Astrocyte of the hippocampus (primary cell): ENCODE results near the gene SND1.

Experiments used
- DNase-seq: peaks from one replicate; pipeline ENCODE4 v3.0.0; 2011; ENCODE audit warnings: low read depth, low spot score

The SND1 gene

GRCh38 chr7:128068785-128069184 lies 416.8 kb downstream of the SND1 start:
- DNase-seq: no peak

DNA sequence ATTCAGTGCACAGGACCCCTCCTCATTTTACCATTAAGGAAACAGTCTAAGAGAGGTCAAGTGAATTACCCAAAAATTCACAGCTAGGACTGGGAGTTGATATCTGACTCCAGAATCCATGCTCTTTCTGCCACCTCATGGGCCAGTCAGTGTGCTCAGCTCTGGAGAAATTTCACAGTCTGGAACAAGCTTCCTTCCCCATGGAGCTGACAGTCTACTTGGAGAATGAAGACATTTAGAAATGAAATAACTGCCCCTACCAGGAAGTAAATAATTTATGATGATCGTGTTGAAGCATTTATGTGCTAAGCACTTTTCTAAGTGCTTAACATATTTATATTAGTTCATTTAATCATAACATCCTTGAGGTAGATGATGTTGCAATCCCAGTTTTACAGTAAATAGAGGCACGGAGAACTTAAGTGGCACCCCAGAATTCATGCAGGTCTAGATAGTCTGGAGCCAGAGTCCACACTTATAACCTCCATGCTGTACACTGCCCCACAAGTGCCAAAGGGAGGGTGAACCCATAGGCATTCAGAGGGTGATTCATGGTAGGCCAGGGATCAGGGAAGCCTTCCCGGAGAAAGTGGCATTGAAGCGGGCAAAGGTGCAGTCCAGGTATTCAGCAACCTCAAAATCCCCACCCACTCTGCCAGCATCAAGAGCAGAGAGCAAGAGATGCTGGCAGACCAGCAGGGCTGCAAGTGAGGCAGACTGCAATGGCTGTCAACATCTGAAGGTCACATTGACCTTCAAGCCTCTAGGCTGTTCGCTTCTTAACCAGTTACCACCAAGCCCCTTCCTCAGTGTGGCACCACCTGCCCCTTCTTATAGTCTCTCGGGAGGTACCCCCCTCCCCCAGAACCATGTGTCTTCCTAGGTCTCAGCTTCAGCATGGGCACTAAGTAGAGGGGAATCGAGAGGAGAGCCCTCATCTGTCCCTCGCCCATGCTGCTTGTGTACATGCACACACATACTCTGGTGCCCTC lies 417.7 kb downstream of the SND1 start:
- no peak for DNase-seq

DNA sequence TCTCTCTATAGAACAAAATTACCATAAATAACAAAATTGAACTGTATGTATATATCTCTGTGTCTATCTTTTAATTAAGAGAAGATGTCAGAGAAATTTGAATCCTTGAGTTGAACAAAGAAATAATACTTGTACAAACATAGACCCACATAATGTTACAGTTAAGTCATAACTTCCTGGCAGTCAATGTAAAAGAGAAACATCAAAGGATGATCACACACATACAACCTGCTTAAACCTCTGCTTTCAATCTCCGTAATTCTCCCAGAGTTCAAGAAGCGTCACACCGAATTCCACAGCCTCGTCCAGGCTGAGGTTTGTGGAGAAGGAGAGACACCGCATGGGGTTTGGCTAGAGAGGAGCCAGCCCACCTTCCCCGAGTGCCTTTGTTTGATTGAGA lies 419.4 kb downstream of the SND1 start:
- DNase-seq: no peak

- DNase-seq: no peak
These were observed 419.8 kb downstream of the SND1 start for GRCh38 chr7:128071801-128072200.

GRCh38 chr7:128073671-128074310 lies 421.8 kb downstream of the SND1 start:
- DNase-seq: no peak

DNA sequence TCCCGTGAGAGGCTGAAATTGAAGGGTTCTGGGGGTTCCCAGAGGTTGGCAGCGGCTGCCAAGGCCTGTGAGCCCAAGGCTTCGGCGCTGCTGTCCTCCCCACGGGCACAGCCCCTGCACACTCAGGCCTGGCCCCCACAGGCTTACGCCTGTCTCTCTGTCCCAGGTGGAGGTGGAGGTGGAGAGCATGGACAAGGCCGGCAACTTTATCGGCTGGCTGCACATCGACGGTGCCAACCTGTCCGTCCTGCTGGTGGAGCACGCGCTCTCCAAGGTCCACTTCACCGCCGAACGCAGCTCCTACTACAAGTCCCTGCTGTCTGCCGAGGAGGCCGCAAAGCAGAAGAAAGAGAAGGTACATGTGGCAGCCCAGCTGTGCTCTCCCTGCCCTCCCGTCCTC lies 422.3 kb downstream of the SND1 start:
- DNase-seq: no peak

DNA sequence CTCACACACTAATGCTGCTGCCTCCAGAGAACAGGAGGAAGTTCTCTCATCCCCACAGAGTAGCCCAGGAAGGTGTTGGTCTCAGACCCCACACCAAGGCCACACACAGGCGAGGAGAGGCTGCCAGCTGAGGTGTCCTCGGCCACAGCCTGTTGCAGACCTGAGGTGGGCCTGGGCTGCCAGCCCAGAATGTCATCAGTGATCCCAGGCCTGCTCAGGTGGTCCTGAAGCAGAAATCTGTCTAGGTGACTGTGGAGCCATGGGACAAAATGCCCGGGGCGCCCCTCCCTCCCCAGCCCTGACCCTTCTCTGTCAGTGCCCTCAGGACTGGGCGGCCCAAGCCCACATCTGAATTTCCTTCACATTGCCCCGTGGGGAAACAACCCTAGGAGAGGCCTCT lies 422.7 kb downstream of the SND1 start:
- DNase-seq: no peak

- DNase-seq: no peak
These were observed 423.5 kb downstream of the SND1 start for GRCh38 chr7:128075242-128076095.

DNA sequence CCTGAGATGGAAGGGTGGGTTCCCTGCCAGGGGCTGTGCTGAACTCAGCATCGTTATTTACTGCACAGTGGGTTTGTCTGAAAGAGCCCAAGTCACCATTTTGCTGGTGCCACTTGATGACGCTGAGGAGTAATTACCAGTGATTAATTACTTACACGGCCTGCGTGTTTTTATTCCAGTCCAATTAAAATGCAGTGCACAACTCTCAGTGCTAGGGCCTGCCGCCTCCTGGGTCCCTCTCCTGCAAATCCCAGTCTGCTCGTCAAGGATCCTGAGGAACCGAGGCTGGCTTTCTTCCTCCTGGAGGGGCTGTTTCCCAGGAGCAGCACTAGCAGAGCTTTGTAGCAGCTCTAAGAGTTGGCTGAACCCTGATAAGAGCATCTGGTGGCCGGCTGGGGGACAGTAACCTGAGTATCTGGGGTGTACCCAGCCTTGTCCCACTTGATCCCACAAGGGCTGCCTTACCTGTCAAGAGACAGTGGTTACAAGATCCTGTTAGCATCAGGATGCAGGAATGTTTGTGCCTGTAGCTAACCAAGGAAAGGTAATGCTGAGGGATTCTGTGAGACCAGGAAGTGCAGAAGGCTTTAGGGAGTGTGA lies 424.3 kb downstream of the SND1 start:
- DNase-seq: no peak

DNA sequence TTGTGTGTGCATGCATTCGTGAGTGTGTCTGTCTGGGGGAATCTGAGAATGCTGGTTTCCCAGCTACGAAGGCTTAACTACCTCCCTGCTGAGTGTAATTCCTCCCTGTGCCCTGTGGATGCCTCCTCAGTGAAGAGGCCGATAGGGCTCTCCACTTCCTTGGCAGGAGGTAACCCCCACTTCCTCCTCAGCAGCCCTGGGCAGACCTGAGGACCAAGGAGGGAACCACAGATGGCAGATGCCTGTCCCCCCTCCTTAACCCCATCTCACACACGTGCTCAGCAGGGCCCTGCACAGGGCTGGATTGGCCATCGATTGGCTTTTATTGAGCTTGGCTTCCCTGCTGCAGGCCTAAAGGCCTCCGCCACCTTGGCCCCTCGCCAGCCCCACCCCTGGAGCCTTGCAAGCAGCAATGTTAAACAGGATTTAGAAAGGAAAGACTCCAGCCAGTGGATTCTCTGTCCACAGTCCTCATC lies 424.8 kb downstream of the SND1 start:
- DNase-seq: peak; percentile 56

GRCh38 chr7:128078309-128078708 lies 426.3 kb downstream of the SND1 start:
- DNase-seq: no peak

DNA sequence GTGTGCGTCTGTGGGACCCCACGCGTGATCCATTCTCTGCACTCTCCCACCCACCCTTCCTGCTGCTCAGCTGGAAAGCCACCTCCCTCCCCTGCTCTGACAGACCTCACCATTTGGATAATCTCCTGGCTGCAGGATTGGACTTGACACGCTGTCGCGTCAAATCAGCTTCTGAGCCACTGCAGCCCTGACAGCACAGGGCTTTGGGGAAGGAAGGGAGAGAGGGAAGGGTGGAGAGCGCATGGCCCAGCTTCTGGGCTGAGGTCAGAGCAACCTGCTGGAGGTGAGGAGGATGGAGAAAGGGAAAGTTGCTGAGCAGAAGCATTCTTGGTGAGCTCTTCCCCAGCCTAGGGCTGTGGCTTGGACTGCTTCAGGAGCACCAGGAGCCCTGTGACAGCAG lies 428.2 kb downstream of the SND1 start:
- no peak for DNase-seq

GRCh38 chr7:128081351-128081750 lies 429.4 kb downstream of the SND1 start:
- DNase-seq: no peak

- DNase-seq: no peak
These were observed 429.8 kb downstream of the SND1 start for GRCh38 chr7:128081808-128082207.

DNA sequence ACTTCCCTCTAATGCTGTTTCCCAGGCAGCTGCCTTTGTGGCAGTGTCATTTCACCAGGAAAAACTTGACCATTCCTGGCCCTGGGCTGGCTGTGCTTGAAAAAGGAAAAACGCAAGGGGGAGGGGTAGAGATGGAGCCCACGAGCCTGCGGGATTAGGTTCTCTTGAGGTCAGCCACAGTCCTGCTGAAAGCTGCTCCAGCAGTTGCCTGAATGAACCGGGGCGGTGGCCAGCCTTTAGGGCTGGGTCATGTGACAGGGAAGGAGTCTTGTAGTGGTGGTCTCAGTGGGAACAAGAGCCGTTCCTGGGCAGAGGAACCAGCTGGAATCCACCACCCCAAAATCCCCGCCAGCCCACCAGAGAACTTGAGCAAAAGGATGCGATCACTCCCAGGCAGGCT lies 430.4 kb downstream of the SND1 start:
- DNase-seq: no peak

DNA sequence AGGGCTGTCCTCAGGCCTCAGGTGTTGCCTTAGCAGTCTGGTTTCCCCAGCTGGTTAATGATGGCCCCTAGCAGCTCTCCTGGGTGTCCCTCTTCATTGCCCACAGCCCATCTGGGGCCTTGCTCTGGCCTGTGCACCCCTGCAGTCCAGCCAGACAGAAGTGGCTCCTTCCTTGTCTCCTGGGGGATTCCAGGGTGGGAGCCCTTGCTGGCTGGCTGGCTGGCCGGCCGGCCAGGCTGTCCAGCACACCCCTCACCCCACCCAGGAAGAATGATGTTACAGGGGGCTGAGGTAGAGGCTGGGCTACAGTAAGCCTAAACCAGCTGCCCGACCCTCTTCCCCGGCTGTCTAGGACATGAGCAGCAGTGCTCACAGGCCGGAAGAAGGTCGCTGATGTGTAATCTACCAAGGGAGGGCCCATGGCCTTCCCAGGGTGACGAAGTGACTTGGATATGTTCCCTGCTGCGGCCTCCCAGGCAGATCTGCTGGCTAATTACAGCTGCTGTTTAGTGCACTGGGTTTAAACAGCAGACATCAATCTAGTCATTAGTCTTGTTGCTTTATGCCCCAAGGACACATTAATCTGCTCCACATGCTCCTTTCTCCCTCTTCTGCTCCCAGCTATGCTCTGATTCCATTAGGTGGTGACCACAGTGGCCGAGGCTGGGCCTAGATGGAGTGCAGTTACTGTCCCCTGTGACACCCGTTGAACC lies 433.1 kb downstream of the SND1 start:
- DNase-seq: peak; percentile 66

GRCh38 chr7:128090492-128090891 lies 438.5 kb downstream of the SND1 start:
- DNase-seq: no peak

DNA sequence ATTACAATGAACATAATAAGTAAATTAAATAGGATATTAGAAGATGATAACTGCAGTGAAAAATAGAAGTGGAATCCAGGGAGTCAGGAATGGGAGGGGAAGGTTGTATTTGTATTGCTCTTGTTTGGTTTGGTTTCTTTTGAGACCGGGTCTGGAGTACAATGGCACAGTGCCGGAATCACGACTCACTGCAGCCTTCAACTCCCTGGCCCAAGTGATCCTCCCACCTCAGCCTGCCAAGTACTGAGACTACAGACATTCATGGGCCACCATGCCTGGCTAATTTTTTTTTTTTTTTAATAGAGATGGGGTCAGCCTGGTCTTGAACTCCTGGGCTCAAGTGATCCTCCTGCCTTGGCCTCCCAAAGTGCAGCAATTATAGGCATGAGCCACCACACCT lies 439.1 kb downstream of the SND1 start:
- no peak for DNase-seq

- DNase-seq: peak; percentile 36
These were observed 440.2 kb downstream of the SND1 start for GRCh38 chr7:128092221-128092620.

- DNase-seq: peak; percentile 77
These were observed 441.9 kb downstream of the SND1 start for GRCh38 chr7:128093614-128094570.
